Hair follicle dermal papilla cell (primary cell): Measurements from ENCODE around the gene GRIA3. TPM values are rescaled to one million over a fixed set of nuclear protein-coding genes. Genes with fewer than 3 reads are reported as not detected.

Experiments used
- total RNA-seq: library from RNA; depleted of rRNA; stranded (reverse); fragments of >200 nt; gene quantifications from 2 replicates; pipeline ENCODE4 v1.2.3, GENCODE V29; 2012

GRIA3 gene
- 59.6 and 69.1 TPM in 2 replicates for total RNA-seq

DNA sequence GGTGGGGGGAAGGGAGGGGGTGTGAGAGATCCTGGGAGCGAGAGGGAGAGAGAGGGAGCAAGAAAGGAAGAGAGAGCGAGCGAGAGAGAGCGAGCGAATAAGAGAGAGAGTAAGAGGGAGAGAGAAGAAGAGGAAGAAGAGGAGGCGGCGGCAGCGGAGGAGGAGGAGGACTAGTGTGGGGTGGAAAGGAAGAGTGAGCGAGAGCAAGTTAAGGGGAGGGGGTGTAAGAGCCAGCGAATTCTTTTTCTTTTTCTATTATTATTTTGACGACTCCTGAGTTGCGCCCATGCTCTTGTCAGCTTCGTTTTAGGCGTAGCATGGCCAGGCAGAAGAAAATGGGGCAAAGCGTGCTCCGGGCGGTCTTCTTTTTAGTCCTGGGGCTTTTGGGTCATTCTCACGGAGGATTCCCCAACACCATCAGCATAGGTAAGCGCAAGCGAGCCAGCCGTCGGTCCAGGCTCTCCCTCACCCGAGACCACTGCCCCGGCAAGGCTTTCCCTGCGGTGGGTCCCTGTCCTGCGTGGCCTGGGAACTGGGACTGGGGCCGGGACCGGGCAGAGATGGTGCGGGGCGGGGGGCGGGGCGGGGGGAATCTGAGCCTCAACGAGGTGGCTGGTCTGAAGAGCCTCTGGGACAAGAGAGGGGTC is at the start of gene GRIA3:
TSS of gene GRIA3 (plus strand) at position 60 of the 647 bp plus-strand sequence. CDS start at position 318, 258 bp downstream.

